NT2/D1 (cell line): ENCODE measurements around the gene SSR3.

Experiments
- SUZ12 ChIP-seq: IDR thresholded peaks from 2 replicates; pipeline ENCODE4 v1.6.1; 2011; ENCODE audit not compliant: insufficient read length, insufficient read depth; ENCODE audit errors: extremely low read depth
- YY1 ChIP-seq: IDR thresholded peaks from 2 replicates; pipeline ENCODE4 v1.6.1; 2011; ENCODE audit not compliant: insufficient read length, insufficient read depth

GRCh38 chr3:156533205-156533604 is 21.7 kb downstream of the SSR3 start:
- TF ChIP-seq YY1 (no peak), SUZ12 (no peak)
